ENCODE results near the gene LHX3. TPM values are rescaled to one million over a fixed set of nuclear protein-coding genes. Genes with fewer than 3 reads are reported as not detected.

Gene LHX3
- total RNA-seq, 5 donors from 2014 or later (not counting 1 experiment from before 2014, with no cell fraction given) = 0.13 to 0.42 TPM; not detected in 3

DNA sequence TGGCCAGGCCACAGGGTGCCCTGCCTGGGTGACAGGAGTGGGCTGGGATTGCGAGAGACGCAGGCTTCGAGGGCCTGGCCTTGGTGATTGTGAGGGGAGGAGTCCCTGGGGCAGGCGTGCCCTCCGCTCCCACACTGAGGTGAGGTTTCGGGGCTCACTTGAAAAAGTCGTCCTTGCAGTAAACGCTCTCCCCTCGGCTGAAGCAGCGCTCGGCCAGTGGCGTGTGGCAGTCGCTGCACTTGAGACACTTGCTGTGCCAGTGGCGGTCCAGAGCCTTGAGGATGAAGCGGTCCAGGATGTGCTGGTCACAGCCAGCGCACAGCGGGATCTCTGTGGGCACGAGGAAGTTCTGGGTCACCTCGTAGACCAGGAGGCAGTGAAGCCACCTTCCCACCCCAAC is 4.5 kb downstream of the LHX3 start:
- WGBS (ENCODE audit: insufficient coverage) = 50% methylated on average over 13 of the region's 19 CpGs
- ChIA-PET POLR2A (no interaction called here), CTCF (no interaction called here)
- H3K27ac ChIP-seq (ENCODE audit: low read length) = no peak overlapping the region
- H3K27me3 ChIP-seq (replicated peaks in 1 of 2; ENCODE audit: control insufficient read depth in 2 of 2, extremely low read depth in 1 of 2, insufficient read depth in 2 of 2, low read length in 1 of 2) = peaks cover 14 to 87% of the 10 kb centered on the region in 2 experiments
- Mint-ChIP-seq H3K27me3 (peaks cover 17 to 58% of the 10 kb centered on the region in 2 donors), H3K4me1 (peaks cover 0 to 5% (median 4%) of the 10 kb centered on the region in 3 donors), H3K9me3 (no peaks in the 10 kb centered on the region), H3K27ac (no peak overlapping the region), H3K4me3 (no peak overlapping the region), H3K36me3 (no peaks in the 10 kb centered on the region)
- no peak for ATAC-seq (replicated peaks in 1 of 4)
- no peaks in the 10 kb centered on the region for H3K9me3 ChIP-seq
- H3K36me3 ChIP-seq (ENCODE audit: control insufficient read depth in 2 of 2, extremely low read depth in 1 of 2, insufficient read depth in 1 of 2, low read length in 1 of 2) = no peaks in the 10 kb centered on the region
- no peak for DNase-seq
- H3K4me3 ChIP-seq (ENCODE audit: control insufficient read depth in 1 of 2, extremely low read depth in 1 of 2, low read length in 1 of 2) = no peak overlapping the region
- peaks cover 0 to 8% of the 10 kb centered on the region in 2 experiments for H3K4me1 ChIP-seq (ENCODE audit: control insufficient read depth in 1 of 2, extremely low read depth in 1 of 2, insufficient read depth in 2 of 2, low read length in 2 of 2)

- WGBS (ENCODE audit: insufficient coverage) = 17% methylated on average over 68 of the region's 71 CpGs
Measured at GRCh38 chr9:136199391-136200288, 5.3 kb downstream of the LHX3 start.

DNA sequence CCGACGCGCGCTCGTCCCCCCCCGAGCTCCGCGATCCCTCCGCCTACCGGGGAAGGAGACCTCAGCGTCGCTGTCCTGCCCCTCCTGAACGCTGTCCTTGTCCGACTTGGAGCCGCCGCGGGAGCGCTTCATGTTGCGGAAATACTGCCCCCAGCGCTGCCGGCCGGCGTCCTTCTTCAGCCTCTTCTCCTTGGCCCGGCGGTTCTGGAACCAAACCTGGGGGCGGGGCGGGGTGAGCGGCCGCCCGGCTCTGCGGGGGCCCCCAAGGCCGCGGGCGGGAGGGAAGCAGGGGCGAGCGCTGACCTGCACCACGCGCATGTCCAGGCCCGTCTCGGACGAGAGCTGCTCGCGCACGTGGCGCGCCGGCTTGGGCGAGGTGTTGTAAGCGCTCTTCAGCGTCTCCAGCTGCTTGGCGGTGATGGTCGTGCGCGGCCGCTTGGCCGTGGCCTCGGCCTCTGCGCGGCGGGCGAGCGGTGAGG is 6.3 kb downstream of the LHX3 start:
- Histone ChIP-seq H3K9me3 (no peaks in the 10 kb centered on the region), H3K27ac (ENCODE audit: low read length) (no peak overlapping the region), H3K4me3 (ENCODE audit: control insufficient read depth in 1 of 2, extremely low read depth in 1 of 2, low read length in 1 of 2) (no peak overlapping the region), H3K4me1 (ENCODE audit: control insufficient read depth in 1 of 2, extremely low read depth in 1 of 2, insufficient read depth in 2 of 2, low read length in 2 of 2) (peaks cover 0 to 4% of the 10 kb centered on the region in 2 experiments), H3K27me3 (replicated peaks in 1 of 2; ENCODE audit: control insufficient read depth in 2 of 2, extremely low read depth in 1 of 2, insufficient read depth in 2 of 2, low read length in 1 of 2) (peaks cover 9 to 84% of the 10 kb centered on the region in 2 experiments), H3K36me3 (ENCODE audit: control insufficient read depth in 2 of 2, extremely low read depth in 1 of 2, insufficient read depth in 1 of 2, low read length in 1 of 2) (no peaks in the 10 kb centered on the region)
- Mint-ChIP-seq H3K36me3 (no peaks in the 10 kb centered on the region), H3K9me3 (no peaks in the 10 kb centered on the region), H3K27me3 (peaks cover 21 to 59% of the 10 kb centered on the region in 2 donors), H3K4me1 (peaks cover 0 to 5% (median 4%) of the 10 kb centered on the region in 3 donors), H3K27ac (no peak overlapping the region), H3K4me3 (no peak overlapping the region)
- ATAC-seq (replicated peaks in 1 of 4) = no peak
- CTCF ChIA-PET = no interaction called here
- POLR2A ChIA-PET = no interaction called here
- no peak for DNase-seq
- 7% methylated on average over 55 of the region's 62 CpGs for WGBS (ENCODE audit: insufficient coverage)

More at GRCh38 chr9:136199391-136200288, 5.3 kb downstream of the LHX3 start:
- H3K27ac ChIP-seq (ENCODE audit: low read length) = no peak overlapping the region
- no peak overlapping the region for H3K4me3 ChIP-seq (ENCODE audit: control insufficient read depth in 1 of 2, extremely low read depth in 1 of 2, low read length in 1 of 2)
- no peaks in the 10 kb centered on the region for H3K36me3 ChIP-seq (ENCODE audit: control insufficient read depth in 2 of 2, extremely low read depth in 1 of 2, insufficient read depth in 1 of 2, low read length in 1 of 2)
- ChIA-PET POLR2A (no interaction called here), CTCF (no interaction called here)
- Mint-ChIP-seq H3K4me3 (no peak overlapping the region), H3K27ac (no peak overlapping the region), H3K4me1 (peaks cover 0 to 5% (median 4%) of the 10 kb centered on the region in 3 donors), H3K27me3 (peaks cover 21 to 64% of the 10 kb centered on the region in 2 donors), H3K36me3 (no peaks in the 10 kb centered on the region), H3K9me3 (no peaks in the 10 kb centered on the region)
- peaks cover 14 to 87% of the 10 kb centered on the region in 2 experiments for H3K27me3 ChIP-seq (replicated peaks in 1 of 2; ENCODE audit: control insufficient read depth in 2 of 2, extremely low read depth in 1 of 2, insufficient read depth in 2 of 2, low read length in 1 of 2)
- peaks cover 0 to 4% of the 10 kb centered on the region in 2 experiments for H3K4me1 ChIP-seq (ENCODE audit: control insufficient read depth in 1 of 2, extremely low read depth in 1 of 2, insufficient read depth in 2 of 2, low read length in 2 of 2)
- no peaks in the 10 kb centered on the region for H3K9me3 ChIP-seq
- DNase-seq (no peak), ATAC-seq (replicated peaks in 1 of 4) (no peak)

DNA sequence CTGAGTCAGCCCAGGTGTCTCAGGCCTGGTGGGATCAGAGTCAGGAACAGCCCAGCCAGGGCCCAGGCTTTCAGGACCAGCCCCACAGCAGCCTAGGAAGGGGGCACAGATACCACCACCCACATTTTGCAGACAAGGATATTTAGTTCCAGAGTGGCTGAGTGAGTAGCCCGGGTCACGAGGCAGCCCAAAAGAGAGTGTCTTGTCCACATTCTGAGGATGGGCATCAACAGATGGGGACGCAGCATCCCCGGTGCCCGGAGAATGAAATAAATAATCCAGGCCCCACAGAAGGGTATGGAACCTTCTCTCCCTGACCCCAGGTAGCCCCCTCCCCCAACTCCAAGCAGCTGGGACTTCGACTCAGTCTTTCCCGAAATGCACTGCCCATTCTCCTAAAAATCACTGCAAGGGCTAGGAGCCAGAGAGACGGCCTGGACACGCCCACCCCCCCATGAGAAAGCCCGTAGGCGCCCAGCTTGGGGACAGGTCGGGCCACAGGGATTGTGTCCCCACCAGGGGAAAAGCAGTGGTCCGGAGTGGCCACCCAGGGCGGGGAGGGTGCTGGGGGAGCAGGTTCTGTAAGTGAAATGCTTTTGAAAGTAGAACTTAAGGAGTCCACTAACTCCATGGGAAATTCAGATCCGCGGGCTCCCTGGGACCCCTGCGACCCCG is 6.9 kb downstream of the LHX3 start:
- H3K36me3 Mint-ChIP-seq = no peaks in the 10 kb centered on the region
- H3K27ac Mint-ChIP-seq = no peak overlapping the region
- no peaks in the 10 kb centered on the region for H3K9me3 ChIP-seq
- H3K36me3 ChIP-seq (ENCODE audit: control insufficient read depth in 2 of 2, extremely low read depth in 1 of 2, insufficient read depth in 1 of 2, low read length in 1 of 2) = no peaks in the 10 kb centered on the region
- peaks cover 0 to 5% (median 4%) of the 10 kb centered on the region in 3 donors for H3K4me1 Mint-ChIP-seq
- H3K27me3 ChIP-seq (replicated peaks in 1 of 2; ENCODE audit: control insufficient read depth in 2 of 2, extremely low read depth in 1 of 2, insufficient read depth in 2 of 2, low read length in 1 of 2) = peaks cover 9 to 80% of the 10 kb centered on the region in 2 experiments
- ATAC-seq (replicated peaks in 1 of 4) (no peak), DNase-seq (no peak)
- ChIA-PET CTCF (no interaction called here), POLR2A (no interaction called here)
- no peaks in the 10 kb centered on the region for H3K9me3 Mint-ChIP-seq
- H3K4me3 Mint-ChIP-seq = no peak overlapping the region
- peaks cover 21 to 54% of the 10 kb centered on the region in 2 donors for H3K27me3 Mint-ChIP-seq
- no peaks in the 10 kb centered on the region for H3K4me1 ChIP-seq (ENCODE audit: control insufficient read depth in 1 of 2, extremely low read depth in 1 of 2, insufficient read depth in 2 of 2, low read length in 2 of 2)
- no peak overlapping the region for H3K27ac ChIP-seq (ENCODE audit: low read length)
- no peak overlapping the region for H3K4me3 ChIP-seq (ENCODE audit: control insufficient read depth in 1 of 2, extremely low read depth in 1 of 2, low read length in 1 of 2)
- 18% methylated on average over 16 of the region's 18 CpGs for WGBS (ENCODE audit: insufficient coverage)

DNA sequence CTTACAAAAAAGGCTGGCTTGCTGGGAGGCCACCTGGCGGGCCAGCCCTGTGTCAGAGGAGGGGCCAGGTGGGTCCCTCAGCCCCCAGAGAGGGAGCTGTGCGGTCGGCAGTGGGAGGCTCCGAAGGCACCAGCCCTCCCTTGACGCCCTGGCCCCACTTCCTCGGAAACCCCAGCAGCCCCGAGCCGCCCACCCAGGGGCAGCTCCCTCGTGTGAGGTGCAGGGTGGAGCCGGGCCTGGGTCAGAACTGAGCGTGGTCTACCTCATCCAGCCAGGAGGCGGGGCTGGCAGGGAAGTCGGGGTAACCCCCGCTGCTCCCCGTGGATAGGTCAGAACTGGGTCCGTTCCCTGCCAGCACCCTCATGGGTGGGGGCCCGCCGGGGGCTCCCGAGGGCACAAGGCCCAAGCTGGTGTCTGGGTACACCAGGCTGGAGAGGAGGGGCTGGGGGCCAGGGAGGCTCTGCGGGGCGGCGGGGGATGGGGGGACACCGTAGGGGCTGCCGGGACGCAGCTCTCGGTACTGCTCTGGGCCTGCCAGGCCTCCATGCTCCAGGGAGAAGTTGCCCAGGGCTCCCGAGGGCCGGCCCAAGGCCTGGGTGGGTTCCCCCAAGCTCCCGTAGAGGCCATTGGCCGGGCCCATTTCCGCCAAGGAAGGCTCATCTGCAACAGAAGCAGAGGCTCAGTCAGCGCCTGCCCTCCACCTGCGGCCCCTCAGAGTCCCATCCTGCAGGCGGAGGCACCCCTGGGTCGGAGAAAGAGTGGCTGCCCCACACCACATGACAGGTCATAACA is 7.6 kb downstream of the LHX3 start:
- Histone ChIP-seq H3K4me1 (ENCODE audit: control insufficient read depth in 1 of 2, extremely low read depth in 1 of 2, insufficient read depth in 2 of 2, low read length in 2 of 2) (no peaks in the 10 kb centered on the region), H3K4me3 (ENCODE audit: control insufficient read depth in 1 of 2, extremely low read depth in 1 of 2, low read length in 1 of 2) (no peak overlapping the region), H3K36me3 (ENCODE audit: control insufficient read depth in 2 of 2, extremely low read depth in 1 of 2, insufficient read depth in 1 of 2, low read length in 1 of 2) (no peaks in the 10 kb centered on the region), H3K27me3 (replicated peaks in 1 of 2; ENCODE audit: control insufficient read depth in 2 of 2, extremely low read depth in 1 of 2, insufficient read depth in 2 of 2, low read length in 1 of 2) (peaks cover 9 to 82% of the 10 kb centered on the region in 2 experiments), H3K9me3 (no peaks in the 10 kb centered on the region), H3K27ac (ENCODE audit: low read length) (no peak overlapping the region)
- POLR2A ChIA-PET = no interaction called here
- Mint-ChIP-seq H3K4me1 (peaks cover 0 to 5% (median 4%) of the 10 kb centered on the region in 3 donors), H3K4me3 (no peak overlapping the region), H3K36me3 (no peaks in the 10 kb centered on the region), H3K27ac (no peak overlapping the region), H3K27me3 (peaks cover 21 to 56% of the 10 kb centered on the region in 2 donors), H3K9me3 (no peaks in the 10 kb centered on the region)
- CTCF ChIA-PET = no interaction called here
- DNase-seq (no peak), ATAC-seq (replicated peaks in 1 of 4) (no peak)
- 11% methylated on average over 31 of the region's 35 CpGs for WGBS (ENCODE audit: insufficient coverage)

Measured in T-cell (primary cell).